Astrocyte of the spinal cord (primary cell): Measurements from ENCODE around the gene SLC7A8.

Experiments
- DNase-seq: peaks from one replicate; pipeline ENCODE4 v3.0.0; 2011; ENCODE audit warnings: low read depth, low spot score
- H3K4me3 ChIP-seq: 2 replicates; pipeline ENCODE4 v1.5.1; 2011; ENCODE audit warnings: low read depth, mild to moderate bottlenecking, low read length, moderate library complexity
- in situ Hi-C: cut with HindIII; loops from 2 replicates; pipeline ENCODE4 v1.10.0; 2017; ENCODE audit warnings: low sequenced_read_pairs
- TF ChIP-seq, protein P1 (sequence below): IDR thresholded peaks from 2 replicates; pipeline ENCODE4 v1.5.1; 2012; ENCODE audit warnings: low read depth, mild to moderate bottlenecking, low read length, inconsistent platforms

The SLC7A8 gene

DNA sequence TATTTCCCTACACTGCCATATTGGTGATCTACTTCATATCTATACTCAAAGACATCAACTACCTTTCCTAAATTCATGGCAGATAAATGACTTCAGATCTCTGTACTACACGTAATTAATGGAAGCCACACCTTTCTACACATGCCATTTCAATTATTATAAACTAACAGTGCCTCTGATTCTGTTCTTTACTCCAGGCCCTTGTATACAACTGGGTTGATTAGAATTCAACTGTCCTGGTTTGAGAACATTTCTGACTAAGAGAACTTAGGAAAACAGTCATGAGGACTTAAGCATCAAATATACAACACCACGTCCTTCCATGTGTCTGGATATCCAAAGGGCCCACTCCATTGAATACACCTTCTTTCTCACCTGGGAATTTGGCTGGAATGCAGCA, 90.4 kb downstream of the SLC7A8 start:
- TF ChIP-seq, protein P1, sequence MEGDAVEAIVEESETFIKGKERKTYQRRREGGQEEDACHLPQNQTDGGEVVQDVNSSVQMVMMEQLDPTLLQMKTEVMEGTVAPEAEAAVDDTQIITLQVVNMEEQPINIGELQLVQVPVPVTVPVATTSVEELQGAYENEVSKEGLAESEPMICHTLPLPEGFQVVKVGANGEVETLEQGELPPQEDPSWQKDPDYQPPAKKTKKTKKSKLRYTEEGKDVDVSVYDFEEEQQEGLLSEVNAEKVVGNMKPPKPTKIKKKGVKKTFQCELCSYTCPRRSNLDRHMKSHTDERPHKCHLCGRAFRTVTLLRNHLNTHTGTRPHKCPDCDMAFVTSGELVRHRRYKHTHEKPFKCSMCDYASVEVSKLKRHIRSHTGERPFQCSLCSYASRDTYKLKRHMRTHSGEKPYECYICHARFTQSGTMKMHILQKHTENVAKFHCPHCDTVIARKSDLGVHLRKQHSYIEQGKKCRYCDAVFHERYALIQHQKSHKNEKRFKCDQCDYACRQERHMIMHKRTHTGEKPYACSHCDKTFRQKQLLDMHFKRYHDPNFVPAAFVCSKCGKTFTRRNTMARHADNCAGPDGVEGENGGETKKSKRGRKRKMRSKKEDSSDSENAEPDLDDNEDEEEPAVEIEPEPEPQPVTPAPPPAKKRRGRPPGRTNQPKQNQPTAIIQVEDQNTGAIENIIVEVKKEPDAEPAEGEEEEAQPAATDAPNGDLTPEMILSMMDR: no peak
- no peak for DNase-seq
- H3K4me3 ChIP-seq: no peak overlapping the region
- in situ Hi-C loops: no loop called here

DNA sequence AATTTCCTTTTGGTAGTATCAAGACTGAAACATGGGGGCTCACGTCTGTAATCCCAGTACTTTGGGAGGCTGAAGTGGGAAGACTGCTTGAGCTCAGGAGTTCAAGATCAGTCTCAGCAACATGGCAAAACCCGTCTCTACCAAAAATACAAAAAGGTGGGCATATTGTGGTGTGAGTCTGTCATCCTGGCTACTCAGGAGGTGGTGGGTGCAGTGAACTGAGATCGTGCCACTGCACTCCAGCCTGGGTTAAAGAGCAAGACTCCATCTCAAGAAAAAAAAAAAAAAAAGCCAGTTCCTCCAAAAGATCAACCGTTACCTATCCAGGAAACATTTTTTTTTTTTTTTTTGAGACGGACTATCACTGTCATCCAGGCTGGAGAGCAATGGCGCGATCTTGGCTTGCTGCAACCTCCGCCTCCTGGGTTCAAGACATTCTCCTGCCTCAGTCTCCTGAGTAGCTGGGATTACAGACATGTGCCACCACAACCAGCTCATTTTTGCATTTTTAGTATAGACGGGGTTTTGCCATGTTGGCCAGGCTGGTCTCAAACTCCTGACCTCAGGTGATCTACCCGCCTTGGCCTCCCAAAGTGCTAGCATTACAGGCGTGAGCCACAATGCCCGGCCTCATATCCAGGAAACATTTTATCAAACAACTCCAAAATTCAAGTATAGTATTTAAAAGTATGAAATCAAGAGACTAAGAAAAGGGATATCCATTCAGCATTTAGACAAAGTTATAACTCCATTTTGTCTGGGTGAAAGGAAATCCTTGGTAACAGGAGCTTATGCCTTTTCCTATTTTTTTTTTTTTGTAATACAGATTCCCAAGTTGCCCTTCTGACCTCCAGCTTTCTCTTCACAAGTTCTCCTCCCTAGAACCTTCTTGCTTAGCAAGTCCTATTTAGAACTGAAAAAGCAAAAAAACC, 91.9 kb downstream of the SLC7A8 start:
- in situ Hi-C loops: no loop called here
- DNase-seq: no peak
- H3K4me3 ChIP-seq: no peak overlapping the region
- TF ChIP-seq, protein P1: no peak

DNA sequence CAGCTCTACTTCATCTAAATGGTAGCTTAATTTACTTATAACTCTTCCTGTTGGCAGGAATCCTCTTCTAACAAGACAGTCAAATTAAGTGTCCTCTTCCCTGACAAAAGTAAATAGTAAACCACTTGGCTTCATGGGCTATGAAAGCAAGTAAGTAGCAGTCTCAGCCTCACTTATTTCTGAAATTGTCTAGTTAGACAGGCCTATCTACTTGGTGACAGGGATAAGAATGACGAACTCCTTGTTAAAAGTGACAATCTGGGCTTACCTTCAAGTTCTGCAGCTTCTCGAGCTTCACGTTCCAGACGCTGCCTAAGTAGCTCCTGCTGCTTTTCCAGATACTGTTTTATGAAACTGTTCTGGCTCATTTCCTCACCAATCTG, 93.2 kb downstream of the SLC7A8 start:
- no peak for DNase-seq
- TF ChIP-seq, protein P1: no peak
- no peak overlapping the region for H3K4me3 ChIP-seq
- in situ Hi-C loops: no loop called here

DNA sequence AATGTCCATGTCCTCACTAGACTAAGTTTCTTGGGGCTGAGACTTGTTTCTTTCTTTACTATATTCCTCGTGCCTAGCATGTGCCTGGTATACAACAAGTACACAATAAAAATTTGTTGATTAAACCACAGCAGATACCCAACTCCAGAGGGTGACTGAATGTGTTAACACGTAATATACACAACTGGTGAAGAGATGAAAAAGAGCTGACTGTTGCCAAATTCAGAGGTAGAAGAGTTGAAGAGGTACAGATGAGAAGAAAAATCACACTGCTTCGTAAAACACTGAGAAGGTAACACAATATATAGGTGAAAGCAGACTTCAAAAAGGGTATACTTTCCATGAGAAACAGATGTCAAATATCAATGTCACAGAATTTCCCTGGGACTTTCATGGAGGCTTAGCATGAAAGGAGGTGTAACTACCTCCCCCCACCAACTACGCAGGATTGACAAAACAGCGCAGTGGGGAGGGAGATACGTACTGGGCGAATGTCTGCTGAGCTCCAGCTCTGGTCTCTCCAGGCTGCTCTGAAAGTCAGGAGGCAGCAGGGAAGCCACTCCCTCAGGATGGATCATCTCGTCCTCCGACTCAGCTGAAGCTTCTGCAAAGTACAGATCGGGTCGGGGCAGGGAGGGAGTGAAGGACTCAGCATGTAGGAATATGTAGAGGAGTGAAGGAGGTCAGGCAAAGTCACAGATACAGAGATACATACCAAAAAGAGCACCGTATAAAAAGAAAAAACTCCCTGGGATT, 93.8 kb downstream of the SLC7A8 start:
- TF ChIP-seq, protein P1: no peak
- no peak overlapping the region for H3K4me3 ChIP-seq
- in situ Hi-C loops: no loop called here
- DNase-seq: no peak

DNA sequence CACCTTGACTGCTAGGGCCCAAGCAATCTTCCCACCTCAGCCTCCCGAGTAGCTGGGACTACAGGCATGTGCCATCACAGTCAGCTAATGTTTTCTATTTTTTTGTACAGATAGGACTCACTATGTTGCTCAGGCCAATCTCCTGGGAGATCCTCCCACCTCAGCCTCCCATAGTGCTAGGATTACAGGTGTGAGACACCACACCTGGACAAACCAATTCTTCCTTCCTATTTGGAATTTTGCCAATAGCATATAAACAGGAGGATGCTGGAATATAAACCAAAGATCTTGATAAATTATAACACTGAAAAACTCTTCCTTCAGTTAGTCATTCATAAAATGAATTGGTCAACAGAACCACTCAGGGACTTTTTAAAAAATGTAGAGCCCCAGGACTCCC, 96.9 kb downstream of the SLC7A8 start:
- TF ChIP-seq, protein P1: no peak
- in situ Hi-C loops: no loop called here
- DNase-seq: no peak
- H3K4me3 ChIP-seq: no peak overlapping the region

DNA sequence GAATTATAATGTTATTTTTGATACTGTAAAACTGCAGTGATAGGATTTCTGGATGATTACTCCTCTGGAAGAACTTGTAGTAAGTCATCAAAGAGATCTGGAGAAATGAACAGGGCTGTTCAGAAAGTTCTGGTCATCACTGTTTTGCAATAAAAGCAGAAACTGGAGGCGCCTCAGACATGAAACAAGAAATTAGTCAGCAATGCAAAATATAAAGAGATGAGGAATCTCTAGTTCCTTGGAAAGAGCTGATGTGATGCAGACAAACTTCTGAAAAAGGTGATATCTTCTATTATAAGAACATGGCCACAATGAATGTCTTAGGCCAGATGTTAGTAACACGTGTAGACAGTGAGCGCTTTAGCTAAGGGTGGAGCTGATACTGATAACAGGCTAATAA, 98.0 kb downstream of the SLC7A8 start:
- H3K4me3 ChIP-seq: no peak overlapping the region
- DNase-seq: no peak
- TF ChIP-seq, protein P1: no peak
- in situ Hi-C loops: no loop called here
